Measurements from ENCODE around the gene RPA1. TPM values are rescaled to one million over a fixed set of nuclear protein-coding genes. Genes with fewer than 3 reads are reported as not detected.

The RPA1 gene
- total RNA-seq, 3 donors from 2014 or later (not counting 1 experiment from before 2014, with no cell fraction given) = 70.9 to 101 (median 98.9) TPM

DNA sequence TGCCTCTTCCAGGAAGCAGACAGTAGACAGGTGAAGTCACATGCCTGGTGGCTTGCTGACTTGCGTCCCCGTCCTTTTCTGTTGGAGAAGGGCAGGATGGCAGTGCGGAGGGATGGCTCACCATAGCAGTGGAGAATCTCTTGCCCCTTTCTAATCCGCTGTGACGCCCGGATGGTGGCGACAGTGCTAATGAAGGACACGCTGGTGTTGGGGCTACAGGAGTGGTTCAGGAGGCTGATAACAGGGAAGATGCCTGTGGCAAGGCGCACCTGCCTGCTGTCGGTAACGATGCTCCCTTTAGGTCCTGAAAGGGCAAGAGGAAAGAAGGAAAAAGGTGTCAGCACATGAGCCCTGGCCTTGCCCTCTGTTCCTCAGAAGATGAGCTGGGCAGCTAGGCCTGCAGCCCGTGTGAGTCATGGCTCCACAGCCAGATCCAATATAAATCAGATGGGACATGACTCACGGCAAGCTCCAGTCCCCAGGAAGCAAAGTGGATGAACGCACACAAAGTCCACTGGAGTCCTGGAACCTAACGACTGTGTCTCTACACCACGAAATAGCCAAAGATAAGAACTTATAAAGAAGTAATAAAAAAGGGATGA, 42.4 kb upstream of the RPA1 start:
- Histone ChIP-seq H3K4me1 (ENCODE audit: control insufficient read depth, insufficient read depth, low read length) (peaks cover 17% of the 10 kb centered on the region), H3K36me3 (ENCODE audit: control insufficient read depth, insufficient read depth, low read length) (peaks cover 26% of the 10 kb centered on the region), H3K27me3 (ENCODE audit: control insufficient read depth, insufficient read depth, low read length) (no peaks in the 10 kb centered on the region), H3K4me3 (ENCODE audit: low read length) (no peak overlapping the region), H3K9me3 (ENCODE audit: control insufficient read depth, insufficient read depth, low read length) (no peaks in the 10 kb centered on the region), H3K27ac (ENCODE audit: low read length) (no peak overlapping the region)
- 89% methylated on average over 16 of the region's 16 CpGs for WGBS (ENCODE audit: insufficient coverage)
- Mint-ChIP-seq H3K4me3 (no peak overlapping the region), H3K9me3 (no peaks in the 10 kb centered on the region), H3K27me3 (ENCODE audit: low read depth in 2 of 2) (no peaks in the 10 kb centered on the region), H3K4me1 (peaks cover 0 to 4% of the 10 kb centered on the region in 2 donors), H3K27ac (no peak overlapping the region), H3K36me3 (peaks cover 6% of the 10 kb centered on the region)
- DNase-seq (no peak), ATAC-seq (no peak)
- TF ChIP-seq, protein P1, sequence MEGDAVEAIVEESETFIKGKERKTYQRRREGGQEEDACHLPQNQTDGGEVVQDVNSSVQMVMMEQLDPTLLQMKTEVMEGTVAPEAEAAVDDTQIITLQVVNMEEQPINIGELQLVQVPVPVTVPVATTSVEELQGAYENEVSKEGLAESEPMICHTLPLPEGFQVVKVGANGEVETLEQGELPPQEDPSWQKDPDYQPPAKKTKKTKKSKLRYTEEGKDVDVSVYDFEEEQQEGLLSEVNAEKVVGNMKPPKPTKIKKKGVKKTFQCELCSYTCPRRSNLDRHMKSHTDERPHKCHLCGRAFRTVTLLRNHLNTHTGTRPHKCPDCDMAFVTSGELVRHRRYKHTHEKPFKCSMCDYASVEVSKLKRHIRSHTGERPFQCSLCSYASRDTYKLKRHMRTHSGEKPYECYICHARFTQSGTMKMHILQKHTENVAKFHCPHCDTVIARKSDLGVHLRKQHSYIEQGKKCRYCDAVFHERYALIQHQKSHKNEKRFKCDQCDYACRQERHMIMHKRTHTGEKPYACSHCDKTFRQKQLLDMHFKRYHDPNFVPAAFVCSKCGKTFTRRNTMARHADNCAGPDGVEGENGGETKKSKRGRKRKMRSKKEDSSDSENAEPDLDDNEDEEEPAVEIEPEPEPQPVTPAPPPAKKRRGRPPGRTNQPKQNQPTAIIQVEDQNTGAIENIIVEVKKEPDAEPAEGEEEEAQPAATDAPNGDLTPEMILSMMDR (IDR thresholded peaks at IDR 0.05) = no peak
- intact Hi-C loops (cut with micrococcal nuclease) = no loop called here

DNA sequence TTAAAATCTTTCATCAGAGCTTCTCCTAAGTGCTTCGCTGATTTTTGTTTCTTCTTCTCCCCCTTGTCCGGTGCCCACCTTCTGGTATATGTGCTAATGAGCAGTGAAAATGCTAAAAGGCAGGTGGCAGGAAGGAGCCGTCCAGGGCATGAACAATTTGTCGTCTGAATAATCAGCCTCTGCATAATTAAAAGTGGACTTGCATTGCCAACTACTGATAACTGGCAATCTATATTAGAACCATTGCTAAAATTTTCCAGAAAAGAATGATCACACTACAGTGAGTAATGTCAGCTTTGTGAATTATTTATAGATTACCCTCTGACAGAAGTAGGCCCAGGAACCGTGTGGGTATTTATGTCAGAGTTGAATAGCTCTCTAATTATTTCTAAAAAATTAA, 39.9 kb upstream of the RPA1 start:
- no peak overlapping the region for H3K4me3 Mint-ChIP-seq
- WGBS (ENCODE audit: insufficient coverage) = 93% methylated on average over 3 of the region's 5 CpGs
- no peaks in the 10 kb centered on the region for H3K36me3 Mint-ChIP-seq
- no peak overlapping the region for H3K4me3 ChIP-seq (ENCODE audit: low read length)
- no peaks in the 10 kb centered on the region for H3K27me3 Mint-ChIP-seq (ENCODE audit: low read depth in 2 of 2)
- no peaks in the 10 kb centered on the region for H3K9me3 ChIP-seq (ENCODE audit: control insufficient read depth, insufficient read depth, low read length)
- TF ChIP-seq, protein P1 (IDR thresholded peaks at IDR 0.05) = no peak
- no peaks in the 10 kb centered on the region for H3K27me3 ChIP-seq (ENCODE audit: control insufficient read depth, insufficient read depth, low read length)
- H3K36me3 ChIP-seq (ENCODE audit: control insufficient read depth, insufficient read depth, low read length) = peaks cover 16% of the 10 kb centered on the region
- no peak for ATAC-seq
- peaks cover 1 to 6% of the 10 kb centered on the region in 2 donors for H3K4me1 Mint-ChIP-seq
- no peak for DNase-seq
- H3K27ac ChIP-seq (ENCODE audit: low read length) = no peak overlapping the region
- no peaks in the 10 kb centered on the region for H3K4me1 ChIP-seq (ENCODE audit: control insufficient read depth, insufficient read depth, low read length)
- no peaks in the 10 kb centered on the region for H3K9me3 Mint-ChIP-seq
- intact Hi-C loops (cut with micrococcal nuclease) = no loop called here
- no peak overlapping the region for H3K27ac Mint-ChIP-seq

DNA sequence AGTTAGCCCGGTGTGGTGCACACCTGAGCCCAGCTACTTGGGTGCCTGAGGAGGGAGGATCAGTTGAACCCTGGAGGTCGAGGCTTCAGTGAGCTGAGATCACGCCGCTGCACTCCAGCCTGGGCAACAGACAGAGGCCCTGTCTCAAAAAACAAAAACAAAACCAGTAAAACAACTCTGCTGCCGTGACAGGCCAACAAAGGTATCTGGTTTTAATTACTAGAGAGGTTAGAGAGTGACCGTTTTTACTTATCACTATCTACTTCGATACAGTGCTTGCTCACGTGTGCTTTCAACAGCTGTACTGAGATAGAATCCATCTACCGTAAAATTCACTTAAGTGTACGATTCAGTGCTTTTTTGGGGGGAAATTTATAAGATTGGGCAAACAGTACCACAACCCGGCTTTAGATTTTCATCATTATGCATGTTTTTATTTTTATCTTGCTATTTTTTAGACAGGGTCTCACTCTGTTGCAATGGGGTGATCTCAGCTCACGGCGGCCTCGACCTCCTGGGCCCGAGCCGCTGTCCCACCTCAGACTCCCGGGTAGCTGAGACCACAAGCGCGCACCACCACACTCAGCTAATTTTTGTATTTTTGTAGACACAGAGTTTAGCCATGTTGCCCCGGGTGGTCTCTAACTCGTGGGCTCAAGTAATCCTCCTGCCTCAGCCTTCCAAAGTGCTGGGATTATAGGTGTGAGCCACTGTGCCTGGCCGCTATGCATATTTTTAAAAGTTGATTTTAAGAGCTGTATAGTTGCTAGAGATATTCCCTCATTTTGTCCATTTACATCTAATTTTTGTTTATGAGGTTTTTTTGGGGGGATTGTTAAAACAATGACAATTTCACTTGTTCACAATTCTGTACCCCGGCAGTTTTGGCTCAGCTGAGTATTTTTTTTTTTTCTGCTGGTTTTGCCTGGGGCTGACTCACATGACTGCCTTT, 37.0 kb upstream of the RPA1 start:
- intact Hi-C loops (cut with micrococcal nuclease) = no loop called here
- TF ChIP-seq, protein P1 (IDR thresholded peaks at IDR 0.05) = no peak
- Histone ChIP-seq H3K4me3 (ENCODE audit: low read length) (no peak overlapping the region), H3K27me3 (ENCODE audit: control insufficient read depth, insufficient read depth, low read length) (no peaks in the 10 kb centered on the region), H3K36me3 (ENCODE audit: control insufficient read depth, insufficient read depth, low read length) (peaks cover 3% of the 10 kb centered on the region), H3K27ac (ENCODE audit: low read length) (no peak overlapping the region), H3K9me3 (ENCODE audit: control insufficient read depth, insufficient read depth, low read length) (no peaks in the 10 kb centered on the region), H3K4me1 (ENCODE audit: control insufficient read depth, insufficient read depth, low read length) (no peaks in the 10 kb centered on the region)
- H3K36me3 Mint-ChIP-seq = no peaks in the 10 kb centered on the region
- H3K27ac Mint-ChIP-seq = no peak overlapping the region
- H3K4me1 Mint-ChIP-seq = peaks cover 15 to 16% of the 10 kb centered on the region in 2 donors
- no peaks in the 10 kb centered on the region for H3K9me3 Mint-ChIP-seq
- no peaks in the 10 kb centered on the region for H3K27me3 Mint-ChIP-seq (ENCODE audit: low read depth in 2 of 2)
- ATAC-seq (no peak), DNase-seq (no peak)
- WGBS (ENCODE audit: insufficient coverage) = 97% methylated on average over 22 of the region's 23 CpGs
- H3K4me3 Mint-ChIP-seq = no peak overlapping the region

All from natural killer cell (primary cell).